MM.1S (cell line): ENCODE data around the gene ELN.

Experiments
- DNase-seq: peaks from one replicate; pipeline ENCODE4 v3.0.0-alpha.2; 2015
- H2AFZ ChIP-seq: fragments of 300-600 bp; sonication (generic); 2 replicates; pipeline ENCODE4 v1.6.0; 2016; ENCODE audit warnings: antibody characterized with exemption, low read length
- H3F3A ChIP-seq: fragments of 300-600 bp; sonication (generic); 2 replicates; pipeline ENCODE4 v1.6.1; 2016; ENCODE audit warnings: mild to moderate bottlenecking, antibody characterized with exemption, low read length, moderate library complexity, mixed read lengths; ENCODE audit not compliant: insufficient read depth
- H3K27ac ChIP-seq: fragments of 300-600 bp; sonication (generic); 2 replicates; pipeline ENCODE4 v1.5.1; 2016; ENCODE audit warnings: mild to moderate bottlenecking, low read length
- H3K27me3 ChIP-seq: fragments of 300-600 bp; sonication (generic); replicated peaks from 2 replicates; pipeline ENCODE4 v1.6.0; 2016; ENCODE audit warnings: low read length; ENCODE audit not compliant: insufficient read depth
- H3K36me3 ChIP-seq: fragments of 300-600 bp; sonication (generic); replicated peaks from 2 replicates; pipeline ENCODE4 v1.6.1; 2016; ENCODE audit warnings: mild to moderate bottlenecking, low read length, mixed read lengths; ENCODE audit not compliant: insufficient read depth
- H3K4me1 ChIP-seq: fragments of 300-600 bp; sonication (generic); 2 replicates; pipeline ENCODE4 v1.6.1; 2016; ENCODE audit warnings: low read length, mixed read lengths
- H3K4me2 ChIP-seq: fragments of 300-600 bp; sonication (generic); 2 replicates; pipeline ENCODE4 v1.6.0; 2016; ENCODE audit warnings: low read depth, low read length
- H3K4me3 ChIP-seq: fragments of 300-600 bp; sonication (generic); 2 replicates; pipeline ENCODE4 v1.5.1; 2016; ENCODE audit warnings: low read length, mixed read lengths
- H3K79me2 ChIP-seq: fragments of 300-600 bp; sonication (generic); 2 replicates; pipeline ENCODE4 v1.6.1; 2016; ENCODE audit warnings: mixed run types, low read length, mixed read lengths
- H3K9ac ChIP-seq: fragments of 300-600 bp; sonication (generic); 2 replicates; pipeline ENCODE4 v1.6.1; 2016; ENCODE audit warnings: low read length, mixed read lengths
- H3K9me2 ChIP-seq: fragments of 300-600 bp; sonication (generic); replicated peaks from 2 replicates; pipeline ENCODE4 v1.6.1; 2016; ENCODE audit warnings: mild to moderate bottlenecking, low read length, mixed read lengths; ENCODE audit not compliant: insufficient read depth
- H3K9me3 ChIP-seq: fragments of 300-600 bp; sonication (generic); replicated peaks from 2 replicates; pipeline ENCODE4 v1.6.1; 2016; ENCODE audit warnings: mild to moderate bottlenecking, low read length, mixed read lengths; ENCODE audit not compliant: insufficient read depth
- H4K20me1 ChIP-seq: fragments of 300-600 bp; sonication (generic); 2 replicates; pipeline ENCODE4 v1.6.1; 2016; ENCODE audit warnings: mild to moderate bottlenecking, low read length, moderate library complexity, mixed read lengths; ENCODE audit not compliant: insufficient read depth
- EZH2 ChIP-seq: fragments of 300-600 bp; sonication (generic); optimal IDR thresholded peaks from 2 replicates; pipeline ENCODE3; 2017; ENCODE audit warnings: low read depth, mild to moderate bottlenecking, antibody characterized with exemption, low read length, mixed read lengths
- EZH2phosphoT487 ChIP-seq: fragments of 300-600 bp; sonication (generic); IDR thresholded peaks from 2 replicates; pipeline ENCODE4 v1.6.1; 2018; ENCODE audit warnings: antibody characterized with exemption, low read length
- TF ChIP-seq, protein P1 (sequence below): fragments of 300-600 bp; sonication (generic); IDR thresholded peaks from 2 replicates; pipeline ENCODE4 v1.5.1; 2016; ENCODE audit warnings: antibody characterized with exemption, low read length, mixed read lengths

Gene ELN

DNA sequence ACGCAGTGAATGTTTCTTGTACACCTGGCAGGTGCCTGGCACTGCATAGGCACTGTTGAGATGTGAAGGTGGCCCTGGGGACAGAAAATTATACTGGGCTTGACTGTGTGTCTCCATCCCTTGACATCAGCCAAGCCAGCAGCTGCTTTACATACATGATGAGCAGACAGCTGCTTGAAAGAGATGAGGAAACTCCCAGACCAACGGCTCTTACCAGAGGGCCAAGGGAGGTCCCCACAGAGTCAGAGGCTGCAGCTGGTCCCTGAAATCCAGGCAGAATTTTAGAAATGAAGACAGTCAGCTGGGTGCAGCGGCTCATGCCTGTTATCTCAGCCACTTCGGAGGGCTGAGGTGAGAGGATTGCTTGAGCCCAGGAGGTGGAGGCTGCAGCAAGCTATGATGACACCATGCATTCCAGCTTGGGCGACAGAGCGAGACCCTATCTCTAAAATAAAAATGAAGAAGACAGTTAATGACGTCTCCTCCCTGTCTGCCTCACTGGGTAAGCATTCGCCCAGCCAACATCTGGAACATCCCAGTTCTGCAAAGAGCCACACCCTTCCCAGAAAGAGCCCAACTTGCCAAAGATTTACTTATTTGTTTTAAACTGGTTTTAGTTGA is 73.2 kb downstream of the ELN start:
- Histone ChIP-seq H3K27ac (no peak overlapping the region), H3K9me2 (no peaks in the 10 kb centered on the region), H3F3A (no peaks in the 10 kb centered on the region), H3K79me2 (no peaks in the 10 kb centered on the region), H3K9ac (no peak overlapping the region), H3K9me3 (no peaks in the 10 kb centered on the region), H4K20me1 (no peaks in the 10 kb centered on the region), H3K36me3 (no peaks in the 10 kb centered on the region), H2AFZ (no peak overlapping the region), H3K4me2 (no peak overlapping the region), H3K4me1 (no peaks in the 10 kb centered on the region), H3K27me3 (no peaks in the 10 kb centered on the region), H3K4me3 (no peak overlapping the region)
- TF ChIP-seq, protein P1, sequence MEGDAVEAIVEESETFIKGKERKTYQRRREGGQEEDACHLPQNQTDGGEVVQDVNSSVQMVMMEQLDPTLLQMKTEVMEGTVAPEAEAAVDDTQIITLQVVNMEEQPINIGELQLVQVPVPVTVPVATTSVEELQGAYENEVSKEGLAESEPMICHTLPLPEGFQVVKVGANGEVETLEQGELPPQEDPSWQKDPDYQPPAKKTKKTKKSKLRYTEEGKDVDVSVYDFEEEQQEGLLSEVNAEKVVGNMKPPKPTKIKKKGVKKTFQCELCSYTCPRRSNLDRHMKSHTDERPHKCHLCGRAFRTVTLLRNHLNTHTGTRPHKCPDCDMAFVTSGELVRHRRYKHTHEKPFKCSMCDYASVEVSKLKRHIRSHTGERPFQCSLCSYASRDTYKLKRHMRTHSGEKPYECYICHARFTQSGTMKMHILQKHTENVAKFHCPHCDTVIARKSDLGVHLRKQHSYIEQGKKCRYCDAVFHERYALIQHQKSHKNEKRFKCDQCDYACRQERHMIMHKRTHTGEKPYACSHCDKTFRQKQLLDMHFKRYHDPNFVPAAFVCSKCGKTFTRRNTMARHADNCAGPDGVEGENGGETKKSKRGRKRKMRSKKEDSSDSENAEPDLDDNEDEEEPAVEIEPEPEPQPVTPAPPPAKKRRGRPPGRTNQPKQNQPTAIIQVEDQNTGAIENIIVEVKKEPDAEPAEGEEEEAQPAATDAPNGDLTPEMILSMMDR, result no peak
- TF ChIP-seq EZH2phosphoT487, result no peak
- TF ChIP-seq EZH2, result no peak
- DNase-seq, result no peak

DNA sequence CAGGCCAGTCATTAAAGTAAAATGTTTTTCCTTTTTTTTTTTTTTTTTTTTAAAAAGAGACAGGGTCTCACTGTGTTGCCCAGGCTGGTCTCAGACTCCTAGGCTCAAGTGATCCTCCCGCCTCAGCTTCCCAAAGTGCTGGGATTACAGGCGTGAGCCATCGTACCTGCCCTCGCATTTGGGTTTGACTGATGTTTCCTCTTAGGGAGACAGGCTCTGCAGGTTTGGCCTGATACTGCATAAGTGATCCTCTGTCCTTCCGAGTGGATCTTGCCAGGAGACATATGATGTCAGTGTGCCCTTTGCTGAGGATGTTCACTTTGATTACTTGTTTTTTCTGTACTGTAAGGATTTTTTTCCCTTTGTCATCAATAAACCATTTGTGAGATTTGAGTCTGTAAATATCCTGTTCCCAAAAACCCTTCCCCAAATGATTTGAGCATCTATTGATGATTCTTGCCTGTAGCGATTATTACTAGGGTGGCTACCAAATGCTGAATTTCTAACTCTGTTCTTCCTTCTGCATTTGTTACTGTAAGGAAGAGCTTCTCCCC is 75.3 kb downstream of the ELN start:
- no peak overlapping the region for H3K4me3 ChIP-seq
- DNase-seq, result no peak
- H3K9ac ChIP-seq, result no peak overlapping the region
- H3K9me2 ChIP-seq, result no peaks in the 10 kb centered on the region
- TF ChIP-seq EZH2, result no peak
- no peak for TF ChIP-seq EZH2phosphoT487
- TF ChIP-seq, protein P1, result no peak
- no peaks in the 10 kb centered on the region for H3K79me2 ChIP-seq
- no peaks in the 10 kb centered on the region for H3K9me3 ChIP-seq
- no peak overlapping the region for H2AFZ ChIP-seq
- no peaks in the 10 kb centered on the region for H3K36me3 ChIP-seq
- H3F3A ChIP-seq, result no peaks in the 10 kb centered on the region
- H4K20me1 ChIP-seq, result no peaks in the 10 kb centered on the region
- H3K27ac ChIP-seq, result no peak overlapping the region
- no peak overlapping the region for H3K4me2 ChIP-seq
- no peaks in the 10 kb centered on the region for H3K4me1 ChIP-seq
- no peaks in the 10 kb centered on the region for H3K27me3 ChIP-seq

- Histone ChIP-seq H3K27me3 (no peaks in the 10 kb centered on the region), H3K4me2 (no peak overlapping the region), H3K27ac (no peak overlapping the region), H3K9me3 (no peaks in the 10 kb centered on the region), H4K20me1 (no peaks in the 10 kb centered on the region), H3K9me2 (no peaks in the 10 kb centered on the region), H3K4me3 (no peak overlapping the region), H3K9ac (no peak overlapping the region), H3K36me3 (no peaks in the 10 kb centered on the region), H2AFZ (no peak overlapping the region), H3K4me1 (no peaks in the 10 kb centered on the region), H3F3A (no peaks in the 10 kb centered on the region), H3K79me2 (no peaks in the 10 kb centered on the region)
- TF ChIP-seq, protein P1, result no peak
- TF ChIP-seq EZH2 (no peak), EZH2phosphoT487 (no peak)
- no peak for DNase-seq
These were observed 76.7 kb downstream of the ELN start for GRCh38 chr7:74104702-74105101.
